ENCODE results near the gene SFT2D2. TPM values are rescaled to one million over a fixed set of nuclear protein-coding genes. Genes with fewer than 3 reads are reported as not detected.

SFT2D2 gene
- total RNA-seq, 1 experiment from 2014 or later: 32.1 TPM

GRCh38 chr1:168257397-168257796, 31.6 kb downstream of the SFT2D2 start:
- peaks cover 35 to 53% (median 46%) of the 10 kb centered on the region in 3 experiments for H3K36me3 Mint-ChIP-seq (ENCODE audit: insufficient read depth in 1 of 3, low read depth in 3 of 3)
- no peak for TF ChIP-seq CTCF (conservative IDR thresholded peaks at IDR 0.05)

More at GRCh38 chr1:168257397-168257796, 31.6 kb downstream of the SFT2D2 start:
- Histone ChIP-seq H4K8ac (replicated peaks; ENCODE audit: insufficient read length, low read depth, low read length) (no peak overlapping the region), H2BK15ac (ENCODE audit: low read depth, low read length) (no peak overlapping the region), H3K4ac (ENCODE audit: low read depth, low read length) (no peak overlapping the region), H3K27ac (ENCODE audit: insufficient read length, low read depth, low read length) (no peak overlapping the region), H3K27me3 (ENCODE audit: insufficient read depth, low read length) (no peaks in the 10 kb centered on the region), H3T11ph (ENCODE audit: low read length) (no peak overlapping the region), H4K91ac (ENCODE audit: insufficient read length, low read depth, low read length) (no peak overlapping the region), H3K23me2 (ENCODE audit: insufficient read length, low read depth, low read length, poor library complexity, severe bottlenecking) (no peaks in the 10 kb centered on the region), H3K79me2 (ENCODE audit: insufficient read depth, low read length) (0 out of 2 replicates have a peak, but pooled peaks cover 2% of the 10 kb centered on the region), H3K4me2 (ENCODE audit: insufficient read depth, insufficient read length, low read length) (no peak overlapping the region), H4K20me1 (ENCODE audit: control insufficient read depth, insufficient read depth, insufficient read length) (no peaks in the 10 kb centered on the region), H2BK120ac (ENCODE audit: low read depth, low read length, poor library complexity, severe bottlenecking) (no peak overlapping the region), H4K5ac (ENCODE audit: insufficient read length, low read depth, low read length) (no peak overlapping the region), H2BK20ac (ENCODE audit: low read depth, low read length, poor library complexity, severe bottlenecking) (no peak overlapping the region), H3K23ac (ENCODE audit: insufficient read length, low read depth, low read length) (no peak overlapping the region), H3K4me1 (ENCODE audit: insufficient read depth, low read length) (peaks cover 7% of the 10 kb centered on the region), H2BK5ac (ENCODE audit: insufficient read length, low read length) (no peak overlapping the region), H3K79me1 (ENCODE audit: insufficient read depth, low read depth, low read length, poor library complexity, severe bottlenecking) (no peaks in the 10 kb centered on the region), H3K9me3 (ENCODE audit: control insufficient read depth, low read depth, low read length) (peaks cover 6% of the 10 kb centered on the region), H3K56ac (ENCODE audit: insufficient read length, low read depth, low read length) (no peak overlapping the region), H2BK12ac (ENCODE audit: insufficient read length, low read depth, low read length) (no peak overlapping the region), H3K9ac (ENCODE audit: extremely low read depth, insufficient read length, low read length) (no peak overlapping the region), H2AK5ac (ENCODE audit: insufficient read length, low read length) (no peak overlapping the region), H2AFZ (ENCODE audit: low read length) (no peak overlapping the region), H3K18ac (ENCODE audit: insufficient read length, low read depth, low read length) (no peak overlapping the region), H3K14ac (ENCODE audit: insufficient read depth, low read length) (no peak overlapping the region)
- no peak overlapping the region for H3K27ac Mint-ChIP-seq
- H3K4me3 Mint-ChIP-seq: no peak overlapping the region
- WGBS (ENCODE audit: extremely low coverage, insufficient read length, low lambda C conversion rate): no CpG with 5 or more reads among the region's 2 CpGs
- DNase-seq: no peak
- H3K9me3 Mint-ChIP-seq: peaks cover 41 to 46% of the 10 kb centered on the region in 2 experiments
- H3K4me1 Mint-ChIP-seq: peaks cover 24 to 28% of the 10 kb centered on the region in 2 experiments
- H3K27me3 Mint-ChIP-seq (ENCODE audit: low read depth): no peaks in the 10 kb centered on the region

Data from H9 (cell line).